Urinary bladder (tissue), 4 donors: ENCODE results near the gene CRY2. TPM values are rescaled to one million over a fixed set of nuclear protein-coding genes. Genes with fewer than 3 reads are reported as not detected.

Experiments used
- DNase-seq: peaks from one replicate; pipeline ENCODE4 v3.0.0-alpha.2; 2015; ENCODE audit errors: extremely low spot score
- H3K27ac ChIP-seq: one replicate; pipeline ENCODE4 v1.5.1; 2013; ENCODE audit warnings: low read depth, mild to moderate bottlenecking, moderate library complexity
- H3K36me3 ChIP-seq: one replicate; pipeline ENCODE4 v1.6.1; 2013; ENCODE audit warnings: mild to moderate bottlenecking, moderate library complexity; ENCODE audit not compliant: insufficient read depth
- H3K4me1 ChIP-seq: one replicate; pipeline ENCODE4 v1.6.1; 2013; ENCODE audit warnings: mild to moderate bottlenecking, moderate library complexity; ENCODE audit not compliant: insufficient read depth
- H3K4me3 ChIP-seq: one replicate; pipeline ENCODE4 v1.5.1; 2013; ENCODE audit warnings: low read depth, low read length
- WGBS: extraction: QIAGEN DNeasy Blood & Tissue Kit; methylation state at CpG from one replicate; pipeline ENCODE4 v1.1.7; 2013; 5-methylcytosine and 5-hydroxymethylcytosine counted together
- polyA plus RNA-seq: library from polyadenylated mRNA; stranded (reverse); fragments of 200-250 nt; gene quantifications from one replicate; pipeline ENCODE4 v1.2.3, GENCODE V29; 2013
- total RNA-seq: library from RNA; depleted of rRNA; stranded (reverse); fragments of >200 nt; gene quantifications from one replicate; pipeline ENCODE4 v1.2.3, GENCODE V29; 2014
- donor health status: healthy with polysubstance abuse.
- donor health status: healthy.

The CRY2 gene
- total and polyA plus RNA-seq, 2 donors: 31.0 to 32.4 TPM

DNA sequence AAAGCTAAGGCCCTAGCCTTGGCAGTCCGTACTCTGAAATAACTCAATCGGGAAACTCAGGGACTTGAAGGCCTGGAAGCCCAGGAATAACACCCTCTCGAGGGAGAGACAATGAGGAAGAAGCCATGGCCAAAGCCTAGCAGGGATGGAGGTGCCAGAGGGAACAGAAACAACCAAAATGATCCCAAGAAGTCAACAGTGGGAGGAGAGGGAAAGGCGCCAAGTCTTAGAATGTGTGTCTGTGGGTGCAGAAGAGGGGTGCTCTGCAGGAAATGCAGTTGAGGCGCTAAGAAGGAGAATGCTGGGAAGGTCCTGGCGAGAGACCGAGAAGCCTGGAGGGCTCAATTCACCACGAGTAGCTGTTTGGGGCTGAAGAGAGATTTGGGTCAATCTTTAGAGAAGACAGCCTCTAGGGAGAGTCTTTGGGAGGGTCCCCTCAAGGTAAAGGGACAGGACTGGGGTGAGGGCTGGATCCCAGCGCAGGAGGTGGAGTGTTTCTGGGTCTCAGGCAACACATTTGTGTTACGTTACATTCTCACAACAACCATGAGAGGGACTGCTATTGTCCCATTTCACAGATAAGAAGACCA lies 37.4 kb downstream of the CRY2 start:
- Histone ChIP-seq H3K4me1 (no peaks in the 10 kb centered on the region), H3K27ac (no peak overlapping the region), H3K4me3 (no peak overlapping the region), H3K36me3 (peaks cover 2% of the 10 kb centered on the region)
- 85% methylated on average over 10 of the region's 10 CpGs for WGBS
- DNase-seq: no peak

DNA sequence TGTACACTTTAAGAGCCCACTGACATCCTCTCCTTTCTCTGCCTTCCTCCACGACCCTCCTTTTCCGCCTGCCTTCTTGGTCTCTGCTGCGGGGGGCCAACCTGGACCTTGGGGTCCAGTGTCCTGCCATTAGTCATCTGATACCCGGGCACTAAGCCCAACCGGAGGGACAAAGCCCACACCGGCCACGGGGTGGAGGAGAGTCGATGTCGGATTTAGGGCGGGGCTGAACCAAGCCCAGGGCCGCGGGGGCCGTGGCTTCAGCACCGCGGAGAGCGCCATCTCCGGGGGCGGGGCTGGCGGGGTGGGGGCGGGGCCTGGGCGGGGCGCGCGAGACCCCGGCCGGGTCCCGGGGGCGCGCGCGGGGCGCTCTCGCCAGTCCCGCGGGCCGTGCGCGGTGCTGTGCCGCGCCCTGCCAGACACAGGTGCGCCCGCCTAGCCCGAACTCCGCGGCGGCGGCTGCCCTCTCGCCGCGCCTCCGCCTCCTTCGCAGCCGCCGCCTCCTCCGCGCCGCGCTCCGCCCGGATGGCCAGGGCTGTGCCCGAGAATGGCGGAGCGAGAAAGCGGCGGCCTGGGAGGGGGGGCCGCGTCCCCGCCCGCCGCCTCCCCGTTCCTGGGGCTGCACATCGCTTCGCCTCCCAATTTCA lies 38.1 kb downstream of the CRY2 start, which contains the start of gene MAPK8IP1:
Gene MAPK8IP1 (plus strand): TSS at position 378 of the 647 bp plus-strand sequence. CDS start 170 bp downstream, at position 548.
- H3K4me3 ChIP-seq: peak within 1 kb of the TSS; percentile 63
- DNase-seq: no peak
- no peaks in the 10 kb centered on the region for H3K4me1 ChIP-seq
- 1% methylated on average over 73 of the region's 73 CpGs for WGBS
- H3K27ac ChIP-seq: no peak within 1 kb of the TSS
- peaks cover 2% of the 10 kb centered on the region for H3K36me3 ChIP-seq

DNA sequence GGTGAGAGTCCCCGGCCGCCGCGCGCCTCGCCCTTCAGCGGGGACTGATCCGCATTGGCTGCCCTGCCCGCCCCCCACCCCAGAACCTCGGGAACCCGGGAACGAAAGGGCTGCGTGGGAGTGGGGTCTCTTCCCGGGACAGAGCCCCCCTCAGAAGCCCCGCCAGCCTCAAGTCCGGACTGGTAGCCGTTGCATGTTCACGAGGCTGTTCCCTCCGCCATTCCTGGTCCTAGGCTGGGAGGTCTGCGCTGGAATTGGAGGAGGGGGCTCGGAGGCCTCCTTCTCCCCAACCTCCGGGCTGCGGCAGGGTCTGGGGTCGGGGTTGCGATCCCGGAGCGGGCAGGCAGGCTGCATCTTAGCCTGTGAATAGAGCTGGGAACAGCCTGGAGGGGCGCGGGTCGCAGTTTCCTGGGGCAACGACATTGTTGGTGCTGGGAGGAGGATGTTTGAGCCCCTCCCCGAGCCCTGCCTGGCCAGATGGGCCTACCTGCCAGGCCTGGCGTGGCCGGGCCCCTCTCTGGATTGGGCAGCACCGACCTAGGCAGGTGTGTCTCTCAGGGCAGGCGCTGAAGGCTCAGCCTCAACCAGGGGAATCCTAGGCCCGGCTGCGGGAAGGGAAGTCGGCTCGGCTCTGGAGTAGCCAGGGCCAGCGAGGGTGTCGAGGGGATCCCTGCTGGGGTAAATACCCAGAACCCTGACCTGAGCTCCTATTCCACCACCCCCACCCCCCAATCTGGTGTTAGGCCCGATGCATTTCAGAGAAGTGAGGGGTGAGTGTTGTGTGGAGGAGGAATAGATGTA lies 38.8 kb downstream of the CRY2 start:
- H3K4me1 ChIP-seq: no peaks in the 10 kb centered on the region

DNA sequence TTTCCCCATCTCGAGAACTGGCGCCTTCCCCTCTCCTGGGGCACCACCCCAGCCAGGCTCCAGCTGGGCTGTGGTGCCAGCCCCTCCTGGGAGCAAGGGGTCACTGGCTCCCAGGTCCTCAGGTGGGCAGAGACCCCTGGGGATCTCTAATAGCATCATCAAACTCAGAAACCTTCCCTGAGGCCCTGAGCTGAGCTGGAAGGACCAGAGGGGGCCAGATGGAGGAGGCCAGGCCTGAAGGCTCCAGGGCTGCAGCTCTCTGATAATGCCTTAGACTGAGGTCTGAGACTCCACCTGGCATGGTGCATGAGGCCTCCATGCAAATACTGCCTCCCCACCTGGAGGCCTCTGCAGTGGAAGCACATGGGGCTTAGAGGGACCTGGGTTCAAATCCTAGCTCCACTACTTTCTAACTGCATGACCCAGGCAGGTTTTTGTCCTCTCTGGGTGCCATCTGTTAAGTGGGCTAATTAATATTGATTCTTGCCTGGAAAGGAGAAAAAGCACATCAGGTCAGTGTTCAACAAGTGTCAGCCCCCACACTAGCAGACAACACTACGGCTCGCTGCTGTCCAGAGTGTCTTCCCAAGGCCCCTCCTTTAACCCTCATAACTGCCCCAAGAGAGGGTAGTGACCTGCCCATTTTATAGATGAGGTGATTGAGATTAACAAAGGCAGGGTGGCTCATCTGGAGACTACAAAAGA lies 39.7 kb downstream of the CRY2 start:
- WGBS: 89% methylated on average over 4 of the region's 4 CpGs

More for the DNA sequence above, 38.8 kb downstream of the CRY2 start:
- Histone ChIP-seq H3K27ac (no peak overlapping the region), H3K4me3 (peak overlapping the region; percentile 63), H3K36me3 (peaks cover 1% of the 10 kb centered on the region)
- no peak for DNase-seq
- 14% methylated on average over 43 of the region's 43 CpGs for WGBS

DNA sequence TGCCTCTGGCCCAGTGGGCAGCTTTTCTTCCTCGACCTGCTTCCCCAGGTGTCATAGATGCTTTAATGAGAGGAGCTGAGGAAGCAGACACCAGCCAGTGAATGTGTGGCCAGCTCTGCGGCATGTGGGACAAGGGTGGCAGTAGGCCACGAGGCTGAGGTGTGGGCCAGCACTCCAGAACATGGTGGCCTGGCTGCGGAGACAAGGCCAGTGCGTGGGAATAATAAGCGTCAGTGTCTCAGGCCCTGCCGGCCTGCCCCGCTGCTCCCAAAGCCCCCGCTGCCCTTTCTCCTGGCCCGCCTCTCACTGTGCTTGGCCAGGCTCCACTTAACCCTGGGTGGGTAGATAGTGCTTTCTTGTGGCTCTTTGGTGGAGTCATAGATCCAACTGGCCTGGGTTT lies 40.3 kb downstream of the CRY2 start:
- no peak overlapping the region for H3K4me3 ChIP-seq
- no peaks in the 10 kb centered on the region for H3K36me3 ChIP-seq
- no peak overlapping the region for H3K27ac ChIP-seq
- no peak for DNase-seq
- WGBS: 86% methylated on average over 10 of the region's 10 CpGs
- H3K4me1 ChIP-seq: no peaks in the 10 kb centered on the region

More for the DNA sequence above, 39.7 kb downstream of the CRY2 start:
- Histone ChIP-seq H3K36me3 (no peaks in the 10 kb centered on the region), H3K27ac (no peak overlapping the region), H3K4me1 (no peaks in the 10 kb centered on the region), H3K4me3 (no peak overlapping the region)
- DNase-seq: no peak

DNA sequence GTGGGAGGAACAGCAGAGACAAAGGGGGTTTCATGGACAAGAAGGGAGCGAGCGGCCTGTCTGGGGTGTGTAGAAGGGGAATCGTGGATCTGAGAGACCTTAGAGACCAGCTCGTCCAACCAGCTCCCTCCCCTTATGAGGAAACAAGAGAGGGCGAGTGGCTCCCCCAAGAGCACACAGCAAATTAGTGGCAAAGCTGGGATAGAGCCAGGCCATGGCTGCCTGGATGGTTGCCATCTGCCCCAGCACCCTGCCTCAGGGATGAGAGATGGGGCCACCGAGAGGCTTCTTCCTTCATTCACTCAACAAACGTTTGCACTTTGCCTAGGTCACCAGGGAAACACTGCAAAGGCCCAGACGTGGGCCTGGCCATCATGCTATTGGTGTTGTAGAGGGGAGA lies 42.3 kb downstream of the CRY2 start:
- H3K36me3 ChIP-seq: no peaks in the 10 kb centered on the region
- DNase-seq: no peak
- H3K4me1 ChIP-seq: no peaks in the 10 kb centered on the region
- WGBS: 83% methylated on average over 8 of the region's 8 CpGs
- no peak overlapping the region for H3K27ac ChIP-seq
- H3K4me3 ChIP-seq: no peak overlapping the region

DNA sequence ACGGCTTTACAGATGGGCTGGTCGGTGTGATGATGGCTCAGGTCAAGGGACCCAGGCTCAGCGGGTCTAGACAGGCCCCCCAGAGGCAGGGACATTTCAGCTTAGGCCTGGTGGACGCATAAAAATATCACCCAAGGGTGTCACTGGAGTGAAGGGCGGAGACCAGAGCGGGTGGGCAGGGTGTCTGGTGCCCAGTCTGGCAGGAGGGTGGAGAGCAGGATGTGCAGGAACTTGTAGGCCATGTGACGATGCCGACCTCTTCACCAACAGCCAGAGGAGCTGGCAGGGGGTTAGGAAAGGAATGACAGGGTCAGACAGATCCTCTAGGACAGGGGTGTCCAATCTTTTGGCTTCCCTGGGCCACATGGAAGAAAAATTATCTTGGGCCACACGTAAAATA lies 42.7 kb downstream of the CRY2 start:
- no peaks in the 10 kb centered on the region for H3K4me1 ChIP-seq
- no peak overlapping the region for H3K4me3 ChIP-seq
- H3K36me3 ChIP-seq: no peaks in the 10 kb centered on the region
- no peak for DNase-seq
- H3K27ac ChIP-seq: no peak overlapping the region
- WGBS: 86% methylated on average over 9 of the region's 9 CpGs

DNA sequence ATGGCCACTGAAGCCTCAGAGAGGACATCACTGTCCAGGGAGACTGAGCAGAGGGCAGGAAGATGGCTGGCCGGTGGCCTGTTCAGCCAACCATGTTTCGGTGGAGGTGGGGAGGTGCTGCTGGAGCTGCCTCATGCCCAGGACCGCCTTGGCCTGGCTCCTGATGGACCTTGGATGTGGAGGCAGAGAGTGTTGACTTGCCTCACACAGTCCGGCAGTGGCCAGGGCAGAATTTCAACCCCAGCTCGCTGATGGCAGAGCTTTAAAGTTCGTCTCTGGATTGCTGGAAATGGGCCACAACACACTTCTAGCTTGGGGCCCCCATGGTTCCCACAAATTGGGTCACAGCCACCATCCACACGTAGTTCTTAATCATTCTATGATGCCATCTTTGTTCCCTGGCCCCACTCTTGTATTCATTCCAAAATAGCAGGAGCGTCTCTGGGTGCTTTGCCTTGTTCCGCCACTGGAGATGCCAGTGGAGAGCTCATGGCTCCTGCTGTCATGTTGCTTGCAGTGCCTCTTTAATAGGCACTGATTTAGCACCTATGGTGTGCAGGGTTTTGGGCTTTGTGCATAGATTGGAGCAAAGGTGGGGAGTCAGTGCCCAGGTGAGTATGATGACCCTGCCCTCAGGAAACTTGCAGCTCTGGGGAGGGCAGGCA lies 43.7 kb downstream of the CRY2 start:
- H3K4me1 ChIP-seq: no peaks in the 10 kb centered on the region
- no peak overlapping the region for H3K4me3 ChIP-seq
- no peaks in the 10 kb centered on the region for H3K36me3 ChIP-seq
- no peak for DNase-seq
- H3K27ac ChIP-seq: no peak overlapping the region
- WGBS: 78% methylated on average over 9 of the region's 9 CpGs

DNA sequence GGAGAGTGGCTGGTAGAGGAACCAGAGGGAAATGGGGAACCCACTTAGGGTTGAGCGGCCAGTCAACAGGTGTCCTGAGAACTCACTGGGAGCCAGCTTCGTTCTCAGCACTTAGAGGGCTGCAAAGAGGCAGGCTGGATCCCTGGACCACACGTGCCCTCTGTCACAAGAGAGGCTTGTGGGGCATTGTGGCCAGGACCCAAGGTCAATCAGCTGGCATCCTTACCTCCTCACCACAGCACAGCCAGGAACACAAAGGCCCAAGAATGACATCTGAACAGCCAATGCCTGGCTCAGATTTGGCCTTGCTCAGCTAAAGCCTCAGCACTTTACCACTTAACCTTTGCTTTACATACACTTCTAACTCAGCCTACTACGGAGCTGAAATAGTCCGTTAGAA lies 45.6 kb downstream of the CRY2 start:
- H3K36me3 ChIP-seq: no peaks in the 10 kb centered on the region
- WGBS: 78% methylated on average over 5 of the region's 5 CpGs
- DNase-seq: no peak
- no peak overlapping the region for H3K4me3 ChIP-seq
- no peak overlapping the region for H3K27ac ChIP-seq
- no peaks in the 10 kb centered on the region for H3K4me1 ChIP-seq

DNA sequence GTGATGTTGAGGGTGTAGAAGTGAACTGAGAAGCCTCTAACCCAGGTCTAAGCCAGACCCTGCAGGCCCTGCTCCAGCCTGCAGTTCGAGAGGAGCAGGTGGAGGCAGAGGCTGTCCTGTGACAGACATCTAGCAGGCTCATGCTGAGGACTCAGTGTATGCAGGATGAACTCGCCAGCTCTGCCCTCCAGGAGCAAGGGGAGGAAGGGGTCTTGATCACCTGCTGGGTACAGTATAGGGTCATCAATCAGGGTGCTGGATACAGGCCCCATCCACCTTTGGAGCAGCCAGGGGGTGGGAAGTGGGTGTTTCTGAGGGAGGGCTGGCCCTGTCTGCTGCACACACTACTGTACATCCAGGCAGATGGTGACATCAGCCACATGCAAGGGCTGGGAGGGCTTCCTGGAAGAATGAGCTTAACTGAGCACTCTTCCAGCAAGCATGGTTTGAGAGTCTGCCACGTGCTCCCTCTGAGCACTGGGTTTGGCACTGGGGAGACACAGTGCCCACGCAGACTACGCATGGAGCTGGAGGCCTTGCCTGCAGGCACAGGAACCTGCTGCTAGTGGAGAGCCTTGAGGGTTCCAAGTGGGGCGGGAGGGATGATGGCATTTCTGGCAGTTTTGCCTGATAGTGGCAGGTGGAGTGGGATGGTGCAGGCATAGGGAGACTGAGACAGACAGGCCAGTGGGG lies 47.4 kb downstream of the CRY2 start:
- Histone ChIP-seq H3K4me1 (peaks cover 2% of the 10 kb centered on the region), H3K4me3 (no peak overlapping the region), H3K36me3 (no peaks in the 10 kb centered on the region), H3K27ac (no peak overlapping the region)
- DNase-seq: no peak
- WGBS: 85% methylated on average over 6 of the region's 6 CpGs

DNA sequence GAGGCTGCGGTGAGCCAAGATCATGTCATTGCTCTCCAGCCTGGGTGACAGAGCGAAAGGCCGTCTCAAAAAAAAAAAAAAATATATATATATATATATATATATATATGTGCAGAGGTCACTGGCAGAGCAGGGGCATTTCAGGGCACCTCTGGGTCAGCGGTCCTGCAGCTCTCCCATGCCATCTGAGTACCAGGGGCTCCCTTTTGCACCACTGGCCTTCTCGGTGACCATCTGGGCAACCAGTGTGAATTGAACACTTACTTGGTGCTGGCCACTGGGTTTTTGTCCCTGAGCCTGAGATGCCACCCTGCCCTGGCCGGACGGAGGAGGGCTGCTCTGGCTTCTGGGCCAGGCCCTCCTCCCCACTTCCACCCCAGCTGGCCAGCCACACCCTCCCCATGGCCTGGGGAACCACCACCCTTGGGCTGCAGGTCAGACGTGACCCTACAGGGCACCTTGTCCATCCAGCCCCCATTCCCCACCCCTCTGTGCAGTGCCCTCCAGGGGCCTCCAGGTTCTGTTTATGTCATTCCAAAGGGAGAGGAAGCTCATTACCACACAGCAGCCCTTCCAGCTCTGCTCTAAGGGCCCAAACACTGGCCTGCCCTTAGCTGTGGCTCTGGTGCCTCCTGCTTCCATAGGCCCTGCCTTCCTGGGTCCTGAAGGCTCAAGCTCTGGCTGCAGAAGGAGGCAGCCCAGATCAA lies 48.4 kb downstream of the CRY2 start:
- H3K4me1 ChIP-seq: peaks cover 2% of the 10 kb centered on the region
- no peak overlapping the region for H3K4me3 ChIP-seq
- no peaks in the 10 kb centered on the region for H3K36me3 ChIP-seq
- no peak for DNase-seq
- no peak overlapping the region for H3K27ac ChIP-seq
- WGBS: 90% methylated on average over 8 of the region's 8 CpGs

DNA sequence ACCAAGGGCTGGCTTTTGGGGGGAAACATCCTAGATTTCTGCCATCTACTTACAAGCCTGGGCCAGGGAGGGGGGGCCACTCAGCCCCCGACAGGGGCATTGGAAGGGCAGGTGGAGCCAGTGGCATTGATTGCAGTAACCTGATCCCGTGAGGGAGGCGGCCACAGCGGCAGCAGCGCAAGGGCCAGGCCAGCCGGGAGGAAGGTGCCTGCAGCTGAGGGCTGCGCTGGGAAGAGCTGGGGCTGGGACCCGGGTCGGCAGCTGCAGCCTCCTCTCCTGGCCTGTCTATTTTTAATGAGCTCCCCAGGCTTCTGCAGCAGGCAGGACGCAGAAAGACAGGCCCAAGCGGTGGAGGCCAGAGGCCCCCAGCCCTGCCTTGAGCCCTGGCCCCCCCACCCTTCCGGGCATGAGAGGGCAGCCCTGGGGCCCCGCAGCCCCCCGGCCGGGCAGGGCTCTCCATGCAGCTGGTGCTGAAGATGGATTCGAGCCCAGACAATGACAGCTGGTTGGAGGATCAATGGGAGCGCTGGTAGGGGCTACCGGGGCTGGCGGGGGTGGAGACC lies 49.2 kb downstream of the CRY2 start:
- peaks cover 2% of the 10 kb centered on the region for H3K4me1 ChIP-seq
- no peaks in the 10 kb centered on the region for H3K36me3 ChIP-seq
- WGBS: 15% methylated on average over 19 of the region's 19 CpGs
- no peak for DNase-seq
- no peak overlapping the region for H3K27ac ChIP-seq
- H3K4me3 ChIP-seq: no peak overlapping the region
